T-helper 9 cell (primary cell): Measurements from ENCODE around the gene STOM.
"Not testable (repeated sequence)": the region's sequence is repeated elsewhere in the genome, so short reads cannot be mapped to it uniquely, and the experiment has no call there.

Source experiments
- DNase-seq: peaks from one replicate; pipeline ENCODE4 v3.0.0-alpha.2; 2020
- total RNA-seq, 2 donors: gene quantifications; one replicate each; lab custom pipeline; 2026; lab: John Stamatoyannopoulos, UW

Gene STOM
- total RNA-seq: 159 to 178 reads per million in 2 donors

DNA sequence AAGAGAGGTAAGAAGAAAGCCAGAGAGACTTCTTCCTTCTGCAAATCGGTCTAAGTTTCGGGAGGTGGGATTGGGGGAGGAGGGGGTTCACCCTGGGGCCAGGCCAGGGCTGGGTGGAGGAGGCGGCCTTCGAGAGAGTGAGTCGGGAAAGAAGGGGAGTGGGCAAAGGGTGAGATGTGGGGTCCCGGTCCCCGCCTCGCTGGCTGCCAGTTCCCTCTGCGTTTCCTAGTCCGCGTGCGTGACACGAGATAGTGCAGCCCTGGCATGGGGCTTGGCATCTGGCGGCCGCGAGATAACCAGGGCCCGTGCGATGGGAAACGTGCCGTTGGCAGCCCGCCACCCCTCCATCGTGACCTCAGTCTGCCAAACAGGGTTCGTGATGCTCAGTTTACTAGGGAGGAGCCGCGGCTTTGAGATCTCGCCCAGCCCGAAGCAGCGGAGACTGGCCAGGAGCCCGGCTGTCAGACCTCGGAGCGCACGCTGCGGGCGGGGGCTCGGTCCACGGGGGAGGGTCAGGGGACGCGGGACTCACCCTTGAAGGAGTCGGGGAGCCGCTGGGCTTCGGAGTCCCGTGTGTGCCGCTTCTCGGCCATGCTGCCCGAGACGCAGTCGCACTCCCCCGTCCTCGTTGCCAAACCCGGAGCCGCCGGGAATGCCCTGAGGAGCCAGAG is at the start of gene STOM:
STOM (minus strand) TSS at position 656 of the 671 bp plus-strand sequence; CDS start at position 593, 63 bp downstream.
- peak; percentile 66 for DNase-seq

- DNase-seq: no peak
Observed at GRCh38 chr9:121411993-121412392, 41.9 kb upstream of the STOM start.

DNA sequence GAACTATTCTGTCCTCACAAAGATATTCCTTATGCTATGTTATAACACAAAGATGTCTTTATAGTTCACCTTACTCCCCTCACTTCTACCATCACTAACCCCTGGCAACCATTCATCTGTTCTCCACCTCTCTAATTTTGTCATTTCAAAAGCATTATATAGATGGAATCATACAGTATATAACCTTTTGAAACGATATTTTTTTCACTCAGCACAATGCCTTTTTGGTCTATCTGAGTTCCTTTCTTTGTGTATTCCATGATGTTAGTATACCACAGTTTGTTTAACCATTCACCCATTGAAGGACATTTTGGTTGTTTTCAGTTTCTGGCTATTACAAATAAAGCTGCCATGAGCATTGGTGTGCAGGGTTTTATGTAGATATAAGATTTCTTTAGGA is 35.8 kb upstream of the STOM start:
- DNase-seq: no peak

DNA sequence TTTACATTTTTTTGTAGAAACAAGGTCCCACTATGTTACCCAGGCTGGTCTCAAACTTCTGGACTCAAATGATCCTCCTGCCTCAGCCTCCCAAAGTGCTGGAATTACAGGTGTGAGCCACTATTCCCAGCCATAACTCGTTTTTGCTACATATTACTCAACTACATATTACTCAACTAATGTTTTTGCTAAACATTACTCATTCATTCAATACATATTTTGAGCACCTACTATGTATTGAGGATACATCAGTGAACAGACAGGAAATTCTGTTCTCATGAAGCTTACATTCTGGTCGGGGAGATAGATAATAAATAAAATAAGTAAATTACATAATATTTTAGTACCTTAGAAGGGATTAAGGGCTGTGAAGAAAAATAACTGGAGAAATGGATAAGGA is 34.9 kb upstream of the STOM start:
- DNase-seq: no peak

DNA sequence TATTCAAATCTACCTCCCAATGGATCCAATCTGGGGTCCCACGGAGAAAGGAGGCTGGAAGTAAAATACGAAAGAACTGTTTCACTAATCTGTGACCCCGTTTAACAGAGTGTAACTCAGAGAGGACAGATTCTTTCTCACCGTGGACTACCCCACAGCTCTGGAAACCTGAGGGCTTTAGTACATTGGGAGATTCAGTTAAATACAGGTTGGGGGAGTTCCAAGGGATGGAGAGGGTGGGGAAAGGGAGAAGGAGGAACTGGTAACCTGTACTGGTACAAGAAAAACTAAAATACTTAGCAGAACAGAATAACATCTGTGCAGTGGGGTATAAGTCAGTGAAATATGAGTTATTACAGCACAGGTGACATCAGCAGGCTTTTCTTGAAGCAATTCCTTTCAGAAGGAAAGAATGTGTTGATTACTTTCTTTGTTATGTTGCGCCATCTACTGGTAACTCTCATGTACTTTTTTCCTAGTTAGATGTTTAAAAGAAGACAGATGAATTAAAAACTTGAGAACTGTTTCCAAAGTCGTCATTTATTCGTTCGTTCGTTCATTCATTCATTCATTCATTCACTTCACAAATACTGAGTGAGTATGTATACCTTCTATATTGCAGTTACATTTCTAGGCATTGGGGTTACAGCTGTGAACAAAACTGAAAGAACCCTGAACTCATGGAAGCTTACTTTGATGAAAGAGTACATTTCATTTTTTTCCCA is 30.0 kb upstream of the STOM start:
- no peak for DNase-seq

GRCh38 chr9:121399126-121399882 is 29.3 kb upstream of the STOM start:
- no peak for DNase-seq

DNA sequence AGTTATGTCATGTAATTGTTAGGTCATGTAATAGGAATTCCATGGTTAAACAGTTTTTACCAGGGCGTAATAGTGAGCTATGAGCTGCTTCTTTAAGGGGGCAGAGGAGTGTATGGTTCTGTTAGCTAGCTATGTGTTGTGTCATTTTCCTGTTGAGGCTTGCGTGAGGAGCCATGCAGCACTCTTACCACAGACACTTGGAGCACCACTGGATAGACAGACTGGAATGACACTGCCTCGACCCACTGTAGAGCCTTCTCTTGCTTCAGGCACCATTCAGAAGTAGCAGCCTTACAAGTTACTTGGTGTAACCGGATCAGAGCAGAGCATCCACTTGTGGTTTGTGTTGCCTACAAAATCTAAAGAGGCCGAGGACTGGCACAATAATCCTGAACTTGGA is 28.3 kb upstream of the STOM start:
- DNase-seq: no peak

- DNase-seq: not testable (repeated sequence)
Observed at GRCh38 chr9:121397277-121397676, 27.2 kb upstream of the STOM start.

- no peak for DNase-seq
Observed at GRCh38 chr9:121395558-121395957, 25.5 kb upstream of the STOM start.

GRCh38 chr9:121394292-121394691 is 24.2 kb upstream of the STOM start:
- DNase-seq: no peak

DNA sequence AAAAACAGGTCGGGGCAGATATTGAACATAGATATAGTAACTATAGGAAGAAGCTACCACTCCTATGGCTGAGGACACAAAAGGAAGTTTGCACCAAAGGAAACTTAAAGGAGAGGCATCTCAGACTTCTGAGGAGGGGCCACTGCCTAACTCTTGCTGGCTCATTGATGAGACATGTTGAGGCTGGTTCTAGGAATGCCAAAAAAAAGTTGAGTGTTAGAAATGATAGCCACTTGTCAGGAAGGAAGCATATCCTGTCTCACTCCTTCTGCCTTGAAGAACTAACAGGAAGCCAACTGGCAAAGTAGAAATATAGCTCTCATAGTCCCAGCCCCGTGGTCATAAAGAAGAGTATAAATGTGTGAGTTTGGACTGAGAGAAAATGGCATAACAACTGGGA is 23.3 kb upstream of the STOM start:
- no peak for DNase-seq

GRCh38 chr9:121390372-121390771 is 20.3 kb upstream of the STOM start:
- no peak for DNase-seq

- no peak for DNase-seq
Observed at GRCh38 chr9:121388140-121388905, 18.3 kb upstream of the STOM start.

DNA sequence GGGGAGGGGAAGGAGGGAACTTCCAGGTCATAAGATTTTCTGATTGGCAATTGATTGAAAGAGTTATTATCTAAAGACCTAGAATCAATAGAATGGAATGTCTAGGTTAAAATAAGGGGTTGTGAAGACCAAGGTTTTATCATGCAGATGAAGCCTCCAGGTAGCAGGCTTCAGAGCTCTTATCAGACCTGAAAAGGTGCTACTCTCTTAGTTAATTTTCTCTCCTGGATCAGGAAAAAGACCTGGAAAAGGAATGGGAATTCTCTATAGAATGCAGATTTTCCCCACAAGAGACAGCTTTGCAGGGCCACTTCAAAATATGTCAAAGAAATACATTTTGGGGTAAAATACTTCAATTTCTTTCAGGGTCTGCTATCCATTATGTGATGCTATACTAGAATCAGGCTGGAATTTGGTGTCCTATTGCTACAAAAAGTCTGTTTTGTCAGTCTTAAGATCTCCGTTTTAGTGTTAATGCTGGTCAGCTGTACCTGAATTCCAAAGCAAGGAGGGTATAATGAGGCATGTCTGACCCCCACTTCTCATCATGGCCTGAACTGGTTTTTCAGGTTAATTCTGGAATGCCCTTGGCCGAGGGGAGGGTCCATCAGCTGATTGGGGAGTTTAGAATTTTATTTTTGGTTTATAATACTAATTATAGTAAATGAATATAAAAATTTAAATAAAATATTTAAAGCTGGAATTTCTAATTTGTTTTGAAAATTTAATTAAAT is 16.6 kb upstream of the STOM start:
- DNase-seq: no peak

DNA sequence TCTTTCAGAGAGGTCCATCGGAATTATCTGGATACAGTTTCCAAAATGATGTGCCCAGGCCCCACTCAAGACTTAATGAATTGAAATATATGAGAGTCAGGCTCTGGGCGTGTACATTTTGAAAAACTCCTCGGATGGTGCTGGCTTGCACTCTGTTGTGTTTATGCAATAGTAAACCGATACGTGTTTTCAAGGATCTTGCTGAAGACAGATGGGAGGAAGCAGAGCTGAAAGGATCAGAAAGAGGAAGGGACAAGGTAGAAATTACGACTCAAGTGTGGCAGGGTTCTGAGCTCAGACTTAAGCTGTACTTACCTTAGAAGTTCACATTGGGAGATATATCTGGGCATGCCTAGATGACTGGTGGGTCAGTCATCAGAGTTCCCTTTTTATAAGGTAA is 13.7 kb upstream of the STOM start:
- no peak for DNase-seq

GRCh38 chr9:121380846-121381245 is 10.8 kb upstream of the STOM start:
- no peak for DNase-seq

DNA sequence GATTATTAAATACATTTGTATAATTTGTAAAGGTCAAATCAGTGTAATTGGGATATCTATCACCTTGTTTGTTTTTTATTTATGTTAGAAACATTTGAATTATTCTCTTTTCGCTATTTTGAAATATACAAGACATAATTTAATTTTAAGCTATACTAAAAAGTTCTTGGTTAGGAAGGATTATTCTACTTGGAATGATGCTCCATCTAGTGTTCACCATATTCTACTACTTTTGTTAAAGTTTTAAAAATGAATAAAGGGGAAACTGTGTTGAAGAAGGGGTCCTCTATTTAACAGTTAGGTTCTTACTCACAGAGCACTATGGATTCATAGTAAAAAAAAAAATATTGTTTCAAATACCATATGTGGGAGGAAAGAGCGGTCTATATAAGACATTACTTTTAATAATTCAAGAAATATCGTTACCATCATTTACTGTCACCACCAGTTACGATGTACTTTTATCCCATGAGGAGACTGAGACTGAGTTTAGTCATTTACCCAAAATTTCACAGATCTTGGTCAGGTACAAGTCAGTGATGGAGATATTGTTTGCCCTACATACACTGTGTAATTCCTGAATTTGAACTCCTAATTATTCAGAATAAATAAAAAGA is 6.3 kb upstream of the STOM start:
- no peak for DNase-seq

GRCh38 chr9:121373011-121373729 is 3.1 kb upstream of the STOM start:
- DNase-seq: no peak

DNA sequence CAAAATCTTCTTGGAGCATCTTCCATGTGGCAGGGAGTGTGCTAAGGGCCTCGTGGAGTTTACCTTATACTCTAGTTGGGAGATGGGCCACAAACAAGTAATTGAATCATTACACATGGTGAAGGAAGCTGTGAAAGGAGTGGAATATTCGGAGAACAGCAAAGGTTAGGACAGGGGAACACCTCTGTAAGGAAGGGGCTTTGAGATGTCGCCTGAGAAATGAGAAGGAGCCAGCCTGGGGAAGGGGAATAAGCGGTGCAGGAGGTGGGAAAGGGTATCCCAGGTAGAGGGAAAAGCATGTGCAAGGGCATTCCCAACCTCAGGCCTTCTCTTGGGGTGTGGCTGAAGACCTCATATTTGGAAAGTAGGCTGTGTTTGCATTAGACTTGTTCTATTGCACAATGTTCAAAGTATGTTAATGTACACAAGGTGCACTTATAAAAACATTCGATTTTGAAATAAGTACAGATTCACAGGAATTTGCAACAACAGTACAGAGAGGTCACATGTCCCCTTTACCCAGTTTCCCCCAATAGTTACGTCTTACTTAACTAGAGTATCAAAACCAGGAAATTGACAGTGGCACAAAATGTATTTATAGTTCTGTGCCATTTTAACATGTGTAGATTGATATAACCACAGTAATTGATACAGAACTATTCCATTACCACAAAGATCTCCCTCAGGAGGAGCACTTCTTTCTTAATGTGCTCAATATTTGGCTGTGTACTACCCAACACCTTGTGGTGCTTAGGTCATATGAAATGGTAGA is 2.4 kb upstream of the STOM start:
- no peak for DNase-seq

GRCh38 chr9:121371495-121372061 is 1.5 kb upstream of the STOM start:
- DNase-seq: no peak
